Anterior cingulate cortex (tissue), 58 donors: ENCODE data around the gene UTP4.
"Not testable (repeated sequence)": the region's sequence is repeated elsewhere in the genome, so short reads cannot be mapped to it uniquely, and the experiment has no call there.

Experiments used
- DNase-seq, 58 donors: peaks; one replicate each; lab custom pipeline; 2025; lab: John Stamatoyannopoulos, UW

UTP4 gene

DNA sequence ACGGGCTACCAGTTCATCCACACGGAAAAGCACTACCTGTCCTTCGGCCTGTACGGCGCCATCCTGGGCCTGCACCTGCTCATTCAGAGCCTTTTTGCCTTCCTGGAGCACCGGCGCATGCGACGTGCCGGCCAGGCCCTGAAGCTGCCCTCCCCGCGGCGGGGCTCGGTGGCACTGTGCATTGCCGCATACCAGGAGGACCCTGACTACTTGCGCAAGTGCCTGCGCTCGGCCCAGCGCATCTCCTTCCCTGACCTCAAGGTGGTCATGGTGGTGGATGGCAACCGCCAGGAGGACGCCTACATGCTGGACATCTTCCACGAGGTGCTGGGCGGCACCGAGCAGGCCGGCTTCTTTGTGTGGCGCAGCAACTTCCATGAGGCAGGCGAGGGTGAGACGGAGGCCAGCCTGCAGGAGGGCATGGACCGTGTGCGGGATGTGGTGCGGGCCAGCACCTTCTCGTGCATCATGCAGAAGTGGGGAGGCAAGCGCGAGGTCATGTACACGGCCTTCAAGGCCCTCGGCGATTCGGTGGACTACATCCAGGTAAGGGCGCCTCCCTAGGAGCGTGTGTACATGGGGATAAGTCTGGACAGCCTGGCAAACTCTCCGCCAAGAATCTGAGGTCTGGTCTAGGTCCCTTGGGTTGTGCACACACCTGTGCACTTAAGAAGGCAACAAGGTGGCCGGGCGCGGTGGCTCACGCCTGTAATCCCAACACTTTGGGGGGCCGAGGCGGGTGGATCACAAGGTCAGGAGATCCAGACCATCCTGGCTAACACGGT is 22.8 kb upstream of the UTP4 start:
- no peak for DNase-seq

DNA sequence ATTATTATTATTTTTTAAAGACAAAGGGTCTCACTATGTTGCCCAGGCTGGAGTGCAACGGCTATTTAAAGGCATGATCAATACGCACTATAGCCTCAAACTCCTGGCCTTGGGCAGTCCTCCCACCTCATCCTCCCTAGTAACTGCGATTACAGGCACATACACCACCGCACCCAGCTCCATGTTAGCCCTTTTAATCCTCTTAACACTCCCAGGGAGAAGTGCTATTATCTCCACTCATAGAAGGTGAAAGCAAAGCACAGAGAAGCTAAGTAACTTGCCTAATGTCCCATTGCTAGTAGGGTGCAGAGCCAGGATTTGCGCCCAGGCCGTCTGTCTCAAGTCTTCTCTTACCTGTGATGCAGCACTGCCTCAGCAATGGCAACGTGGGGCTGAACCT is 22.0 kb upstream of the UTP4 start:
- no peak for DNase-seq

DNA sequence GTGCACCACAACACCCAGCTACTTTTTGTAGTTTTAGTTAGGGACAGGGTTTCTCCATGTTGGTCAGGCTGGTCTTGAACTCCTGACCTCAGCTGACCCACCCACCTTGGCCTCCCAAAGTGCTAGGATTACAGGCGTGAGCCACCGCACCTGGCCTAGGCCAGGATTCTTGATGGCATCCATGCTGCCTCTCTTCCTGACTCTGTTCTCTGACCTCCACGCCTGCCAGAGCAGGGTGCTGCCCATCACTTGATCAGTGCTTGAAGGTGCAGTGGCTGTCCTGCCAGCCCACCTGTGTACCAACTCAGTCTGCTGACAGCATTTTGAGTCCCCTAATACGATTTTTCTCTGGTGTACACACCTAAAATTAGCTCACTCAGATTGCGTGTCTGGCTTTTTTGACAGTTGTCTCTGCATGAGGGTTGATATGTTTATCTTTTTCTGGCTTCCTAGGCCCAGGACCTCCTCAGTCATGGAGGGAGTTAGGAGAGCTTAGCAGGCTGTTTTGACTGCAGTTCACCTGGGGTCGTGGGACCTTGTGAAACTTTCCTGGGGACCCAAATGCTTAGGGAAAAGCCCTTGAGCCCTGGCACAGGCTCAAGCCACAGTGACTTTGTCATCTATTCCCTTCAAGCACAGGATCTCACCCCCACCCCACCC is 21.1 kb upstream of the UTP4 start:
- no peak for DNase-seq

DNA sequence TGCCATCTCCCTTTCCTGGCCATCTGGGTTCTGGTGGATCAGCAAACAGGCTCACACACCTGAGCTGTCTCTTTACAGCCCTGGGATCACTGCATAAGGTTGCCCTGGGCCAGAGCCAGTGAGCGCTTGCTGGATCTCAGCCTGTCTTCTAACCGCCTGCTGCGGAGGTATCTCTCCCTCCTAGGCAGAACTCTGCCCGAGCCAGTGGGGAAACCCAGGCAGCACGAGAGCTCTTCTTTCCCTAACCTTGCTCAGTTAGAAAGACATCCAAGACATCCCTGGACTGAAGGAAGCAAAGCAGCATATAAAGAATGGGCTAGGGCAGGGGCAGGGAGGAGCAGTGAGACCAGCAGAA is 20.6 kb upstream of the UTP4 start:
- DNase-seq: no peak

DNA sequence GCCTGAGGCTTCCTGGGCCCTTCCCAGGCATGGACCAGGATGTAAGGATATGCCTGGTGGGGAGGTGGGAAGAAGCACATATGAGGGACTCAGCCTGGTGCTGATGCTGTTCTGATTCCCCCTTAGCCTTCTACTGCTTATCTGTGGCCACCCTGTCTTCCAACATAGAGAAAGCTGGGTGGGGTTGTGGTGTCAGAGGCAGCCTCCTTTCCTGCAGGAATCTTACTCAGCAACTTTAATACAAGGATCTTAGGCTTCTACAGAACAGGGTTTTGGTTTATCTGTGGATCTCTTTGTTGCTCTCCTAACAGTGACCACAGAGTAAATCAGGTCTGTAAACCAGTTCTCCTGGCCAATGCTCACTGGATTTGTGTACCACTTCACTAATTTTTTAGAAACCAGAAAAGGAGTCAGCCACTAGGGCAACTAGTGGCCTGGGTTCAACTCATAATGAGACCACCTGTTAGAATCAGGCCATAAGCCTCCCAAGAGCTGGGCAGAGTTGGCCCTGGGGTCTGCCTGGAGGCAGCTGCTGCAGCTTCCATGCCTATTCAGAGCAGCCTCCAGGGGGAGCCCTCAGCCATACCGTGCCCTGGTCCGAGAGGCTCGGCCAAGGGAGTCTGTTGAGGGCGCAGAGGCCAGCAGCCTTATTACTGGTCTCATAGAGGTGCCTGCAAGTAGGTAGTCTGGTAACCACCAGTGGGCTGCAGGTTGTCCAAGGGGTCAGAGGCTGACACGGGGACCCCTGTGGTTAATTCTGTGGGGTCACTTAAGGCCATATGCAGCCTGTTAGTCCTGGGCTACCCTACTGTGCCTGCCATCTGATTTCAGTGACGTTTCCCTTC is 19.9 kb upstream of the UTP4 start:
- DNase-seq: peak in 4 of 58 donors; percentile 4 to 18 (median 10)

DNA sequence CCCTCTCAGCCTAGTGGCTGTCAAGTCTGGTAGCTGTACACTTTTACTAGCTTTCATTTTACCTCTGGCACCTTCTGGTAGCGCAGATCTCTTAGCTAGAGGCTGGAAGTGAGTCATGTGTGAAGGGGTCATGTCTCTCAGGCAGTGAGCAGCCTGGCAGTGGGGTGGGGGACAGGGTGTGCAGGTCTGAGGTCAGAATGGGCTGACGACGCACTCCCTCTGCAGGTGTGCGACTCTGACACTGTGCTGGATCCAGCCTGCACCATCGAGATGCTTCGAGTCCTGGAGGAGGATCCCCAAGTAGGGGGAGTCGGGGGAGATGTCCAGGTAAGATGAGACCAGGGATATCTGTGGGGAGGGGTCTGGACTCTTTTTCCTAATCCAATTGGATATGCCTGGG is 19.2 kb upstream of the UTP4 start:
- DNase-seq: no peak

DNA sequence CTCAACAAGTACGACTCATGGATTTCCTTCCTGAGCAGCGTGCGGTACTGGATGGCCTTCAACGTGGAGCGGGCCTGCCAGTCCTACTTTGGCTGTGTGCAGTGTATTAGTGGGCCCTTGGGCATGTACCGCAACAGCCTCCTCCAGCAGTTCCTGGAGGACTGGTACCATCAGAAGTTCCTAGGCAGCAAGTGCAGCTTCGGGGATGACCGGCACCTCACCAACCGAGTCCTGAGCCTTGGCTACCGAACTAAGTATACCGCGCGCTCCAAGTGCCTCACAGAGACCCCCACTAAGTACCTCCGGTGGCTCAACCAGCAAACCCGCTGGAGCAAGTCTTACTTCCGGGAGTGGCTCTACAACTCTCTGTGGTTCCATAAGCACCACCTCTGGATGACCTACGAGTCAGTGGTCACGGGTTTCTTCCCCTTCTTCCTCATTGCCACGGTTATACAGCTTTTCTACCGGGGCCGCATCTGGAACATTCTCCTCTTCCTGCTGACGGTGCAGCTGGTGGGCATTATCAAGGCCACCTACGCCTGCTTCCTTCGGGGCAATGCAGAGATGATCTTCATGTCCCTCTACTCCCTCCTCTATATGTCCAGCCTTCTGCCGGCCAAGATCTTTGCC is 18.0 kb upstream of the UTP4 start:
- DNase-seq: no peak

DNA sequence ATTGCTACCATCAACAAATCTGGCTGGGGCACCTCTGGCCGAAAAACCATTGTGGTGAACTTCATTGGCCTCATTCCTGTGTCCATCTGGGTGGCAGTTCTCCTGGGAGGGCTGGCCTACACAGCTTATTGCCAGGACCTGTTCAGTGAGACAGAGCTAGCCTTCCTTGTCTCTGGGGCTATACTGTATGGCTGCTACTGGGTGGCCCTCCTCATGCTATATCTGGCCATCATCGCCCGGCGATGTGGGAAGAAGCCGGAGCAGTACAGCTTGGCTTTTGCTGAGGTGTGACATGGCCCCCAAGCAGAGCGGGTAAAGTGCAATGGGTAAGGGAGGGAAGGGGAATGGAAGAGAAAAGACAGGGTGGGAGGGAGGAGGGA is 17.5 kb upstream of the UTP4 start:
- no peak for DNase-seq

DNA sequence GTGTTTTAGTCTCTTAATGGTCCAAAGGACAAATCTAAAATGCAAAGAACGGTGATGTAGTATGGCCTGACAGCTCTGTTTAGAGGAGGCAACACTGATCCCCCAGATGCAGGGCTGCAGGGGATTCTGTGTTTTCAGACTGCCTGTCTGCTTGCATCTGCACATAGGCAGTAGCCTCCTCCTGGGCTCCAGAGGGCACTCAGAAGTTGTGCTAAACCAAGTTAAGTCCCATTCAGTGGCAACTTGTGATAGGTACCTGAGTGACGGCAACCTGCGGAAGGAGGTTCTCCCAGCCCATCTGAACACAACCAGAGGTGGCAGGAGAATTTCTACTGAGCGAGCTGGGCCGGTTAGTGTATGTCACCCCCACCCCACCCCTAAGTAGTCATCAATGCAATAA is 17.1 kb upstream of the UTP4 start:
- no peak for DNase-seq

DNA sequence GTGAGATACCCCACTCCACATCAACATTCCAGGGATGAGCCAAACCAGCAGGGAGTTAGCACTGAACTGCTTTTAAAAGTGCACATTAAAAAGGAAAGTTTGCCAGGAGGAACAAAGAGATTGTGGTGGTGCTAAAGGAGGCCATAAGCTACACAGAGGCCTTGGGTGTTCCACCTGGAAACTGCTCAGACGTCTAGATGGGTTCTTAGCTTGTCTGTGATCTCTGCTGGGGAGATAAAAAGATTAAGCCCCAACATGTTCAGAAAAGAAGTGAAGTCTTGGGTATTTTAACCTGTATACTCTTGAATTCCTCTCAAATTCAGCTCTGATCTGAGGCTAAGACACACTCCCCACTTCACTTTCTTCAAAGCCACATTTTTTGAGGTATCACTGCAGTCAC is 16.6 kb upstream of the UTP4 start:
- DNase-seq: no peak

DNA sequence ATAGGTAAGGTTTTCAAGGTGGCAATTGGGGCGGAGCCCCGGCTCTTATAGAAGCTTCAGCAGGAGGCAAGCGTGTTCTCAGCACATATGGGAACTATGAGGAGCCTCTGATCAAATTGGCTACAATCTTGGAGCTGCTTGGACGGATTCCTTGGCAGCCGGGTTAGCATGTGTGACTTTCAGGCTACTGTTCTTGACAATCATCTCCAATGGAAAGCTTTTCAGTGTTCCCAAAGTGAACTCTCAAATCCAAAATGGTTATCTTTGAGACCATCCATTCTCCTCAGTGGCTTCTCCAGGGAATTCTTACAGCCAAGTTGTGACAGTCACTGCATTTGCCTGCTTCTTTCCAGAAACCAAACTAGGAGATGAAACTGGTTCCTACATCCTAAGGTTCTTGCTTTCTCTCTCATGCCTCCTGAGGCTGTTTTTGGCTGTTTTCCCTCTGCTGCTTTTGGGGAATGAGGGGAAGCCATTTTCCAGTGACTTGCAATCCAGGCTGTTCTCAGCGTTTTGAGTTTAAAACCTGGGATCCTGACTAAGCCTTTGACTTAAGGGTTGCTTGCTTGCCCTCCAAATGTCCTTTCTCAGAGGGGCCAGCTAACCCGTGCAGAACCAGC is 16.1 kb upstream of the UTP4 start:
- no peak for DNase-seq

DNA sequence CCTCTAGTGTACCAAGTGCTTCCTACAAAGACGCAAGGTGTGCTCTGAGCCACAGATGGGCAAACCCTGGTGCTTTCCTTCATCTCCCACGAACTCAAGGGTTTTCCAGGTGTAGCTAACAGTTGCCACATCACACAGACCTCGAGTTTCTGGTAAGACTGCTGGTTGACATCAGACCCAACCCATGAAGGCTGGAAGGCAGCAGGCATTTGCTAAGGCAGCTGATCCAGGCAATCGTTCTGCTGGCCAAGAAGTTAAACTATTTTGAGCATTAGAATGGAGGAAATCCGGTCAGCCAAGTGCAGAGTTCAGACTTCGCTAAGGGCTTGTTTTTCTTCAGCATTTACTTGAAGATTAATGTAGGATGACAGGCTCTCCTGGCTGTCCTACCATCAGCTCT is 15.5 kb upstream of the UTP4 start:
- no peak for DNase-seq

DNA sequence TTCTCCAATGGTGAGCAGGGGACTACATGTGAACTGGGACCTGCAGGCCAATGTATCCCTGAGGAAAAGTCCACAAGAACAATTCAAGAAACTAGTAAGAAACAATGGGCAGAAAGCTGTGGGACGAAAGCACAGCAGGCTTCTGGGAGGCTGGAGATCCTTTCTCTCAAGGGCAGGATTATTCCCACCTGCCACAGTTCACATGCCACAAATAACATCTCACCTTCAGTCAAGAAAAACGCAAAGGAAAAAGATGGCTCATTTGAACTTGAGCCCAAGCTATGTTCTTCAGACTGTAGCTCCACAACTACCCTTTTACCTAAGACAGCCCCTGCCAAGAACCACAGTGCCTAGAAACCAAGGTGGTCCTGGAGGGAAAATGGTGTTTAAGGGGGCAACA is 14.0 kb upstream of the UTP4 start:
- no peak for DNase-seq

DNA sequence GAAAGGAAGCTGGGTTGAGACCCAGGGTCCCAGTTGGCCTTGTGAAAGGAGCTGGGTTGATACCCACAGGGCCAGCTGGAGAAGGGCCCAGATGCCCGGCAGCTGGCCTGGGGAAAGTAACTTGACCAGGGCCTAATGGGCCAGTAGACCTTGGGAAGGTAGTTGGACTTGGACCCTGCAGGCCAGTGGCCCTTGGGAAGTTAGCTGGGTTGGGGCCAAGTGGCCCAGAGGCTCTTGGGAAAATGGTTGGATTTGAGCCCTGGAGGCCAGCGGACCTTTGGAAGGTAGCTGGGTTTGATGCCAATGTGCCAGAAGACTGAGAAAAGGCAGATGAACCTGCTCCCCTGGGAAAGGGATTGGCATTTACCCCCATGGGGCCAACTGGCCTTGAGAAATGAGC is 13.5 kb upstream of the UTP4 start:
- no peak for DNase-seq

DNA sequence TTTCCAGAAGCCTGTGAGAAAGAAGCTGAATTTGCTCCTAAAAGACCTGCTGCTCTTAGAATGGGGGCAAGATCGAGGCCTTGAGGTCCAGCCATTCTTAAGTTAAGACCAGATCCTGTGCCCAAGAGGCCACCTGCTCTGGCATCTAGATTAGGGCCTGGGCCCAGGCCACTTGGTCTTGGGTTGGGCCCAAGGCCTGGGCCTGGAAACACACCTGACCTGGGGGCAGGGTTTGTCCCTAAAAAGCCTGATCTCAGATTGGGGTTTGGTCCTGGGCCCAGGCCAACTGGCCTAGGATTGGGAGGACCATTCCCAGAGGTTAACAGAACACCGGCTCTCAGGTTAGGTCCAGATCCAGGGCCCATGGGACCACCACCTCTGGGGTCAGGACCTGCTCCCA is 12.9 kb upstream of the UTP4 start:
- DNase-seq: no peak

DNA sequence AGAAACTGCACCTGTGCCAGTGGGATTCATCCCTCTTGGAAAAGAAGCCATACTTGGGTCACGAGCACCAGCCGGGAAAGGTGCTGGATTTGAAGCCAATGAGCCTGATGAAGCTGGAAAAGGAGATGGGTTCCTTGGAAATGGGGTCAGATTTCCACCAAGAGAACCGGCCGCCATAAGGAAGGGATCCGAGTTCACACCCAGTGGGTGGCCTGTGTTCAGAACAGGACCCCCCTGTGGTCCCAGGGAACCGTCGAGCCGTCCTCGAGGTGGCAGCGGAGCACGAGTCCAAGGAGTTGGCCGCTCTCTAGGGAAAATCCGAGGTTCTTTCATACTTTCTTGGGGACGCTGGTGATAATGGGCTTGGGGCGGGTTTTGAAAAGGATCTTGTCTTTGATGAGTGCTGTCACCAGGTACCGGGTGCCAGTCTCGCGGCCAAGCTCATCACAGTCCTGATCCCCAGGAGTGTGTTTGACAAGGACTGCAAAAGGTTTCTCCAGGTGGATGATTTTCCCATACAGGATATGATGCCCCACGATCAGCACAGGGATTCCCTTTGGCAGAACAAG is 12.3 kb upstream of the UTP4 start:
- DNase-seq: no peak

DNA sequence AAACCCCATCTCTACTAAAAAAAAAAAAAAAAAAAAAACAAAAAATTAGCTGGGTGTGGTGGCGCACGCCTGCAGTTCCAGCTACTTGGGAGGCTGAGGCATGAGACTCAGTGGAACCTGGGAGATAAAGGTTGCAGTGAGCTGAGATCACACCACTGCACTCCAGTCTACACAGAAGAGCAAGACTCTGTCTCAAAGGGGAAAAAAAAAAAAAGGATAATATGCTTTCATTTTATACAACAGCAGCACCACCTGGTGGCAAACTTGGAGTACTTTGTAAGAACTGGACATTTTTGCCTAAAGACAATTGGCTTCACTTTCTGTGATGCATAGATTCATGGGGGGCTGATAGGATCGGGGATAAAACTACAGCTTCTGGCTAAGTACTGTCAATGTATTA is 8.5 kb upstream of the UTP4 start:
- DNase-seq: peak in 14 of 58 donors; percentile 5 to 52 (median 18)

DNA sequence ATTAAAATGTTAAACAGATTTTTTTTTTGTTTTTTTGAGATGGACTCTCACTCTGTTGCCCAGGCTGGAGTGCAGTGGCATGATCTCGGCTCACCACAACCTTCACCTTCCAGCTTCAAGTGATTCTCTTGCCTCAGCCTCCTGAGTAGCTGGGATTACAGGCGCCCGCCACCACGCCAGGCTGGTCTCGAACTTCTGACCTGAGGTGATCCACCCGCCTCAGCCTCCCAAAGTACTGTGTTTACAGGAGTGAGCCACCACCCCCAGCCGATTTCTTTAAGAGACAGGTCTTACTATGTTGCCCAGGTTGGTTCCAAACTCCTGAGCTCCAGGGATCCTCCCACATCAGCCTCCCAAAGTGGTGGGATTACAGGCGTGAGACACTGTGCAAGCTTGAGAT is 8.0 kb upstream of the UTP4 start:
- not testable (repeated sequence) for DNase-seq

DNA sequence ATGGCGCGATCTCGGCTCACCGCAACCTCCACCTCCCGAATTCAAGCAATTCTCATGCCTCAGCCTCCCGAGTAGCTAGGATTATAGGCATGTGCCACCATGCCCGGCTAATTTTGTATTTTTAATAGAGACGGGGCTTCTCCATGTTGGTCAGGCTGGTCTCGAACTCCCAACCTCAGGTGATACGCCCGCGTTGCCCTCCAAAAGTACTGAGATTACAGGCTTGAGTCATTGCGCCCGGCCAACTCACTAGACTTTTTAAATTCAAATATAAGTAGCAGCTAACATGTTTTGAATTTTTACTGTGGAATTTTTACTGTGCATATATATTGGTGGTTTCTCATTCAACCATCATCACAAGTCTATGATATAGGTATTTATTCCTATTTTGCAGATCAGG is 7.5 kb upstream of the UTP4 start:
- DNase-seq: not testable (repeated sequence)

DNA sequence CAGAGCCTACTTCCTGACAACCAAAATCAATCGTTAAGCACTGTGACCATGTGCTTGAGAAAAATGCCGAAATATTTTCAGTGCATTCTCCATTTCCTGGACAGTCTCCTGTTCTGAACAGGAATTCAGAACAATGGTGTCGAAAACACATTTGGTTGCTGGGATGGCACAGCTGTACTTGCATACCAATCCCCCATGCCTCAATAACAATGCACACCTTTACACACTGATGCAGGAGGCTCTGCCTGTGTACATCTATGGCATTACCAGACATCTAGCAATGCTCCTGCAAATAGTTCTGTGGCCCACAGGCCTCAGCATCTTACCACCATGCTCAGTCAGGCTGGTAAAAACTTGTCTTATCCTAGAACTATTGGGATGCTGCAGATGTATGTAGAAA is 6.2 kb upstream of the UTP4 start:
- no peak for DNase-seq
